GM19240 (cell line): ENCODE data around the gene PIP5KL1.
A peak's percentile ranks its signal among the peaks of the same experiment; 100 is the strongest.

Source experiments
- DNase-seq: peaks from one replicate; pipeline ENCODE4 v3.0.0; 2011; ENCODE audit warnings: low spot score; ENCODE audit not compliant: insufficient read length

The PIP5KL1 gene

DNA sequence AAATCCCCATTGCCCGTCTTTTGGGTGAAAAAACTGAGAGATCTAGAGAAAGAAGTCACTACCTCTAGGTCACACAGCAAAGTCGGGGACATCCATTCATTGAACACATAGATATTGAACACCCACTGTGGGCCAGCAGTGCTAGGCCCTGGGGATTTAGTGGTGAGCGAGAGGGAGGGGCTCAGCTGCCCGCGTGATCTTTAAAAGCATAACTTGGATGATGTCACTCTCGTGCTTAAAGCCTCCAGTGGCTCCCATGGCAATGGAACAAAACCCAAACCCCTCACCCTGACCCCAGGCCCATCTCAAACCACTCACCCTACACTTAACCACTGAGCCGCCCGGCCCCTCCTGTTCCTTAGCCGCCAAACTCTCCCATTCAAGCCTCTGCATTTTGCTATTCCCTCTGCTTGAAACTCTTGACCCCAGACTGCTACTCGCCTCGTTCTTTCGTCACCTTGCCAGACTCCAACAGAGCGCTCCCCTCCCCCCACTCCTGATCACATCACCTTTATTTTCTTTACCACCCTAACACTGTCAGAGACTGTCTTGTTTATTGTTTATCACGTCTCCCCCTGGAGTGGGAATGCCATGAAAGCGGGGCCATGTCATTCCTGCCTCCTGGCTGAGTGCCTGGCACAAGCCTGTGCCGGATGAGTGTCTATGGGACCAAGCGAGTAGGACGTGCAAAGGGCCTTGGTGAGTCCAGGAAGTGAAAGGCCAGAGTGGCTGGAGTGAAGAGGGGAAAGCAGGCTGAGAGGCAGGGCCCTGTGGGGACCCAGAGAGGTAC, 710 bp upstream of the PIP5KL1 start:
- no peak for DNase-seq

DNA sequence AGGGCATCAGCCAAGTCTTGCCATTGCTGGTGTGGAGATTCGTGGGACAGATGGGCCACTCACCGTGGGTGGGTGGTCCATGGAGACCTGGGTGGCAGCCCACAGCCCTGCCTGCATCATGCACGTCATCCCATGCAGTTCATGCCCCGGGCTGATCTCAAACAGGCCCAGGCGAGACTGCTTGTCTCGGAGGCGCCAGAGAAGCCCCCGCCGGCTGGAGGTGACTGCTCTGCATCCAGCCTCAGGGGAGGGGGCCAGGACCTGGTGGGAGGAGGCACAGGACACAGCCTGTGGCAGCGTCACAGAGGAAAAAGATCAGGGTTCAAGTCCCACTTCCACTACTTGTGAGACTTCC, 975 bp downstream of the PIP5KL1 start:
- DNase-seq: no peak

DNA sequence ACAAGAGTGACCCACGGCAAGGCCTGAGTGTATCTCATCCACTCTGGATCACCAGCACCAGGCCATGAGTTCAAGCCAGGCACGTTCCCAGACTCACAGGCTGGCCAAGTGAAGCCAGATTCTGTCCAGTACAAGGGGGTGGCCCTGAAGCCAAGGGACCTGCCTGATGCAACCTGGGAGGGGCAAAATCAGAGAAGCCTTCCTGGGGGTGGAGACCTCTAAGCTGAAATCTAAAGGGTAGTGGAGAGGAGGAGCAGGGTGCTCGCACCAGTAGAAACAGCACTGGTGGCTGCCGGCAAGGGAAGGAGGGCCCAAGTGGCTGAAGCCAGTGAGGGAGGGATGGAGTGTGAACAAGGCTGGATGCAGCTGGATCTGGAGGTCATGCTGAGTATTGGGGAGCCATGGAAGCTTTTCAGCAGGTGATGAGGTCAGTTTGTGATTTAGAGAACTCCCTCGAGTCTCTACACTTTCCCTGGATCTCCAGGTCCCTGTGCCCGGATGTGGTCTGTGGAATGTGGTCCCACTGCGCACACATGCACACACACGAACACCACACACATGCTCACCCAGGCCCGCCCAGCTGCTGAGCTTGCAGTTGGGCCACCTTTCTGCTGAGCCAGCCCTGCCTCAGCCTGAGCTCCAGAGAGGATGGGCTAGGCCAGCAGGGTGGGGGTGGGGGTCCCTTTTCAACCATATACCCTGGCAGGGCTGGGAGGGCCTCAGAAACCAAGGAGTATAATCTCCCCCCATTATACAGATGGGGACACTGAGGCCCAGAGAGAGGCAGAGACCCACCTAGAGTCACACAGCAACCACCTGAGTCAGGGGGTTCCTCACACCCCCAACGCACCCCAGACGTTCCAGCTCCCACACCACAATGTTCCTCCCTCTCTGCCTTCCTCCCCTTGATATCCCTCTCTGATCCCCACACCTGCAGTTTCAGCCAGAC, 1.6 kb downstream of the PIP5KL1 start:
- no peak for DNase-seq

DNA sequence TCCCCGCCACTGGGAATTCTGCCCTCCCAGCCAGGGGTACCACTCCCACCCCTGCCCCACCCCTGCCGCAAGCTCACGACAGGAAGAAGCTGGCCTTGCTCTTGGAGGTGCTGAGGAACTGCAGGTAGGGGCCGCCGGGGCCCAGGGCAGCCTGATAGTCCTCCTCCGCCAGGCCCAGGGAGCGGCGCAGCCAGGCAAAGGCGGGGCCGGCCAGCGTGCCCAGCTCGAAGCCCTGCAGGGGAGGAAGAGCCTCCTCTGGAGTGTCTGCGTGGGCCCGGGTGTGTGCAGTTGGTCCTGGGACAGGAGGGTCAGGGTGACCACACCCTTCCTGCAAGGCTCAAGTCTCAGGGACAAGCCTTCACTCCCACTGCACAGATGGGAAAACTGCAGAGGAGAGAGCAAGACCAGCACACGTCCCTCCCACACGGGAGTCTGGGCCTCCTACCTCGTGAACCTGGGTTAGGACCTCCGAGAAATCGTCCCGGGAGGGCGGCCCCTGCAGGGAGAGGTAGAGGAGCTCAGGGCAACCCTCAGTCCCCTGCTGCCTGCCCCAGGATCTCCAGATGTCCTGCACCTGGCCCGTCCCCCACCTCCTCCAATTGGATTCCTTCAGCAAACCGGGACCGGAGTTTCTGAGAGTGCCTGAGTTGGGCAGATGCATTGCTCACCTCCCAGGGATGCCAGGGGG, 2.4 kb downstream of the PIP5KL1 start:
- no peak for DNase-seq

DNA sequence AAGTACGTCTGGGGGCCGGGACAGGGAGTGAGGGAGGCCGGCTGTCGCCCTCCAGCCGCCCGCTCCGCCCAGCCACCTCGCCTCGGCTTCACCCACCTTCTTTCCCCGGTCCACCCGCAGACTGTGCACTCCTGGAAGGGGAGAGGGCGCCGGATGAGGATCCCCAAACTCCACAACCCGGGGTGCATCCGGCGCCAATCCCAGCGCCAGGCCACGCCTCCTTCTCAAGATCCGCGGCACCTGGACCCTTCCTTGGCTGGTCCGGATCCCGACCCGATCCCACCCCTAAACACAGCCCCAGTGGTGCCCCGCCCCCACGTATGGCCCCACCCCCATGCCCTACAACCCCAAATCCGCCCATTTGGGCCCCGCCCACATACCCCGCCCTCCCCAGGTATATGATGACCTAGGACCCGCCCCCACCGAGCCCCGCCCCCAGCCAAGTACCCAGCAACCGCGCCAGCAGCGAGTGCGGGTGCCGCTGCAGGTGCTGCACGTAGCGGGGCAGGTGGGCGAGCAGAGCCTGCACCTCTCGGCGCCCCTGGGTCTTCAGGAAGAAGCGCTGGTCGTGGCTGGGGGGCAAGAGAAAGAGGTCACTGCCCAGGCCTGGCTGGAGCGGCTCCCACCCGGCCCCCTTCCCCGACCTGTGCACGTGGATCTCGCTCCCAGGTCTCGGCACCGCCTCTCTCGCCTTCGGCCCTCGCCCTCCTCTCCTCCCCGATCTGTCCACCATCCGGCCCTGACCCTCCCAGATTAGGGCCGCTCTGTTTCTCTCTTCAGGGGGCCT, 3.2 kb downstream of the PIP5KL1 start:
- no peak for DNase-seq

DNA sequence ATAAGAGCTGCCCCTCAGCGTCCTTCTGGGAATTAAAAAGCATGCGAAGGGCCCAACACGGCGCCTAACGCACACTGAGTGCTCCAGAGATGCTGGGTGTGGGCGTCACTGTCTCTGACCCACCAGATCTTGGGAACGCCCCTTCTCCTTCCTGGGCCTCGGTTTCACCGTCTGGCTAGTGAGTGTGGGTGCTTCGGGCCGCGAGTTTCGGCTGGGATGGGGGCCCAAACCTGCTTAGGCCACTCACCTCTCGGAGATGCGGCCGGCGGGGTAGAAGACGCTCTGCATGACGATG, 3.7 kb downstream of the PIP5KL1 start:
- no peak for DNase-seq

DNA sequence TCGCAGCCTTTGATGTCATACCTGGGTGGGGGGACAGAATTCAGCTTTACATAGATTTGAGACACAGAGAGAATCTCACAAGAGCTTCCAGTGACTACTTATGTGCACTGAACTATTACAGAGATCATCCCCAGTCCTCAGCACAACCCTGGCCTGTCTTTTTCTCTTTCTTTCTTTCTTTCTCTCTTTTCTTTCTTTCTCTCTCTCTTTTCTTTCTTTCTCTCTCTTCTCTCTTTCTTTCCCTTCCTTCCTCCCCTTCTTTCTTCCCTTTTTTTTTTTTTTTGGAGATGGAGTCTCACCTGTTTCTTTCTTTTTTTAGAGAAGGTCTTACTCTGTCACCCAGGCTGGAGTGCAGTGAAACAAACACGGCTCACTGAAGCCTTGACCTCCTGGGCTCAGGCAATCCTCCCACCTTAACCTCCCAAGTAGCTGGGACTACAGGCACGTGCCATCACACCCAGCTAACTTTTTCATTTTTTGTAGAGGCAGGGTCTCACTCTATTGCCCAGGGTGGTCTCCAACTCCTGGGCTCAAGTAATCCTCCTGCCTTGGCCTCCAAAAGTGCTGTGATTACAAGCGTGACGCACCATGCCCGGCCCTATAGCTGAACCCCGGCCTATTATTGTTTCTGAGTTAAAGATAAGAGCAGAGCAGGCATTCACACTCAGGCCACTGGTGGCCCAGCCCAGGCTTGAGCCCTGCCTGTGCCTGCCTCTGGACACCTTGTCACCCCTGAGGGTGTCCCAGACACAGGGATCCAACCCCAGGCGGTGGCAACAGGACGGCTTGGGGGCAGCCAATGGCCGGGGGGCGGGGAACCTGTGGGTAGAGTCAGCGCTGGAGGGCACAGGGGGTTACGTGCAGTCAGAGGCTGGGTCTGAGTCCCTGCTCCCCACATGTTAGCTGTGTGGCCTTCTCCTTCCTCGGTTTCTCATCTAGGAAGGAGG, 4.3 kb downstream of the PIP5KL1 start:
- DNase-seq: no peak

DNA sequence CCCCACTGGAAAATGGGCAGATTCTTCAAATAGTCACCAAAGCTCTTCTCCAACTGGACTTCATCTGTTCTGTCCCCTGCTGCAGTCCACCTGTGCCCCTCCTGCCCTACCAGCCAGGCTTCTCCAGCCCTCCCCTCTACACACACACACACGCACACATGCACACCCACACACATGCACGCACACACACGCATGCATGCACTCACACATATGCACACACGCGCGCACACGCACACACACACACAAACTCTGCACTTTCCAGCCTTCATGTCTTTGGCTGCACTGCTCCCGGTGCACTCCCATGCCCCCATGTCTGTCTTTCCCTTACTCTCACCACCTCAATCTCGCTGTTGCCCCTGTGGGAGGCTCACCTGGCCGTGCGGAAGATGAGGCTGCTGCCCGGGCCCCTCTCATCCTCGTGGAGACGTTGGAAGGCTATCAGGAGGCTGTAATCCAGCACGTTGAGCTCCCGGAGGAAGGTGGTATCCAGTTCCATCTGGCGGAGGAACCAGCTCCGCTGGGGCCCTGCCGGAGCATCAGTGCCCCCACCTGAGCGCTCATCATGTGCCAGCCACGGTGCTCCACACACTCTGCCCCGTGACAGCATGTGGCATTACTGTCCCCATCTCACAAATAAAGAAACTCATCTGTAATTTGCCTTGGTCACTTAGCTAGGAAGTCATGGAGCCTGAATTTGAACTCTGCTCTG, 5.7 kb downstream of the PIP5KL1 start:
- no peak for DNase-seq

DNA sequence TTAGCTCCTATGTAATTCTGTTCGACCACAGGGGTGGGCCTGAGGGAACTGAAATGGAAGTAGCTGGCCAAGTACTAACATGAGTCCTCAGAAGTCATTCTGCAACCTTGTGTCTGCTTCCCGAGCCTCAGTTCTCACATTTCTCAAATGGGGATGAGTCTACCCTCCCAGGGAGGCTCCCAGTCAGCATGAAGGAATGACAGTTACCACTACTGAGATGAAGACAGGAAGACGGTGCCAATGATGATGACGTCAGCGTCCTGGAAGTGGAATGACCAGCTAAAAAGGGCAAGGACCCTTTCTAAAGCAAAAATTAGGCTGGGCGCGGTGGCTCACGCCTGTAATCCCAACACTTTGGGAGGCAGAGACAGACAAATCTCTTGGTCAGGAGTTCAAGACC, 6.8 kb downstream of the PIP5KL1 start:
- no peak for DNase-seq

DNA sequence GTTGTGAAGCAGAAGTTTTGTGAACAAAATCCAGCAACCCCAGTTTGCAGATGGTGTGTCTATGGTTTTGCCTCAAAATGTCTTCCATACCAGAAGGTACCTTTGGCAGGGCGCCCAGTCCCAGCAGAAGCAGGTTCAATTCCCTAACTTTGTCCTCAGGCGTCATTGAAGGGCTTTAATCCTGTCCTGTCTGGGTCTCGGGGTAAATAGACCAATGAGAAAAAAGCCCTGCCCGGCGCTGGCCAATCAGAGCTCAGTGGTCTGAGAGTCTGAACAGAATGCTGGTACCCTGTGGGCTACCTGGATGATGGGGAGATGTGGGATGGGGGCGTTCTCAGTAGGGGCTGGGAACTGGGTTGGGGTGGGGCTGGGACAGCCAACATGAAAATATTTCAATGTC, 7.5 kb downstream of the PIP5KL1 start:
- no peak for DNase-seq

DNA sequence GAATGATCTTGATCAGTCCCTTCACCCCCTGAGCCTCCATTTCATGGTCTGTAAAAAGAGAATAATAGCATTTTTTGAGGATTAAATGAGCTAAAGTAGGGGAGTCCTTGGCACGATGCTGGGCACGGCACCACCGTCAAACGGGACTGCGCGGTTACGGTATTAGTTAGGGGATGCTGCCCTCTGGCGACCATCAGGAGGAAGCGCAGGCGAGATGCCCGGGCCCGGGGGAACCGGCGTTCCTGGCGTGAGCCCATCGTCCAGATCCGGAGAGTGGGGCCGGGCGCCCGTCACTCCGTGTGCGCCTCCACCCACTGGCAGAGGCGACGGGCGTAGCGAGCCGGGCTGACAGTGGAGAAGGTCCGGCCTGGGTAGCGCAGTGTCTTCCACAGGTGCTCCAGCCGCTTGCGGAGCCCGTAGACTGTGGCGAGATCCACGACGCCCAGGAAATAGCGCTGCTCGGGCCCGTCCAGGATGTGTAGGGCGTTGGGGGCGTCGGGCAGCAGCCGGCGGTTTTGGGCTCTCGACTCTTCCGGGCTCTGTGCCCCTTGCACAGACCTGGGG, 8.9 kb downstream of the PIP5KL1 start:
- peak; percentile 75 for DNase-seq

DNA sequence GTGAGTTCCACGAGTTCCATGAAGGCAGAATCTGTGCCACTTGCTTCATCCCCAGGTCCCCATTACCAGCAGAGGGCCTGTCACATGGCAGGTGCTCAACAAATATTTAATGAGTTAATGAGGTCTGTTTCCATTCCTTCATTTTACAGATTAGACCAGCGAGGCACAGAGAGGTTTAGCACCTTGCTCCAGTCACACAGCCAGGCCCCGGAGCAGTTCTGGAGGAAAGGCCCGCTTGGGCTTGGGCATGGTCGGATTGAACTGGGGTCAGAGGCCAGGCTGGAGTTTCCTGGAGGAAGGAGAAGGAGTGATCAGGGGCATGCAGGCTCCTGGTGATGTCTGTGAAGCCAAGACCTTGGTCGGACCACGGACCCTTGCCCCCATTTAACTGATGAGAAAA, 9.8 kb downstream of the PIP5KL1 start:
- no peak for DNase-seq

DNA sequence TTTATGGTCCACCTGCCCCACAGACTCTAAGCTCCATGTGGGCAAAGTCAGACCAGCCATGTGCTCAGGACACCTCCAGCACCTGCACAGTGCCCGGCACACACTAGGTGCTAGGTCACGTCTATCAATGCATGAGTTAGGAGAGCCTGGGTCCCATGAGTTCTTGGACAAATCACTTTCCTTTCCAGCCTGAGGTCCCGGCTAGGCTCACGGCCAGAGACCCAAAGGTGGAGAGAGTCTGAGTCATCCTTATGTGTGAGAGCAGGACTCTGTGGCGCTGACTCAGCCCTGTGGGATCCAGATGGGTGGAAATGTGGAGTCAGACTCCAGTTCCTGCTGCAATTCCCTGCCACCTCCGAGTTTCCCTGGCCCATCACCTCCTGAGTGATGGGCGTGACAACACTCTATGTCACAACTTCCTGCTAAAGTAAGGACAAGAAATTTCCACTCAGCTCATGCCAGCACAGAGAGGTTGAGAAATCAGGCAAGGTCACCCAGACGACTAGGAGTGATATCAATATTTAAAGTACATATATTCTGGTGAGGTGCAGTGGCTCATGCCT, 11.2 kb downstream of the PIP5KL1 start:
- DNase-seq: no peak

DNA sequence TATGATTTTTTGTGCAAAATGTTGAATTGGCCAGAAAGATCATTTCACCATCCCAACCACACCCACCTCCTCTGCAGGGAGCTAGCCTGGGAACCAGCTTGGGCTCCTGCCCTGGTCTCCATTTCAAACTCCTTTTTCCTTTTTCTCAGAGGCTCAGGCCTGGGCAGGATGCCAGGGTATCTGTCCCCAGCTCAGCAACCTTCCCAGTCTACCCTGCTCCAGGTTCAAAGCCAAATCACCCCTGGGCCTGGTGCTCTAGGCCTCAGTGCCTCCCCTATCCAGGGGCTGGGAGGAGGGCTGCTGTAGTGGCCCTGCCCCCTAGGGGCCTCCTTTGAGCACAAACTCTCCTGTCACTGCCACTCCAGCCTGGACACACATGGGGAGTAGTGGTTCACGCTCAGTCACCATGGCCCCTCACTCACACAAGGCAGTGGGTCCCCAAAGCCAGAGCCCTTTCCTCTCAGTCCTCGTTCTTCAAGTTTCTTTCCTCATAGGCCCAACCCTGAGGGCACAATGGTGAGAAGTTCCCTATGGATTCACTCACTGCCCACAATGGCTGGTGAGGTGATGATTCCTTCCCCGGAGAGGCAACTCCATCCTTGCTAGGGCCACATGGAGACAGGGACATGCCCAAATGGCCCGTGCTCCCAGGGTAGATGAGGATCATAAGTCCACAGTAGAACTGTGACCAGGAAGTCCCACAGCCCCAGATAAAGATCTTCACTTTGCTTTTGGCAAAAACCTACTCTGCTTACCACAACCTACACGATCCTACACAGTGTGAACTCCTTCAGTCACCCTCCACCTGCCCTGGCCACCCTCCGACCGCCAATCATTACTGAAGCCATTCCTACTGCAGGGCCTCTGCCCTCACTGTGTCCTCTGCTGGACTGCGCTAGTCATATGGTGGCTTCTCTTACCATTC, 12.1 kb downstream of the PIP5KL1 start:
- no peak for DNase-seq

DNA sequence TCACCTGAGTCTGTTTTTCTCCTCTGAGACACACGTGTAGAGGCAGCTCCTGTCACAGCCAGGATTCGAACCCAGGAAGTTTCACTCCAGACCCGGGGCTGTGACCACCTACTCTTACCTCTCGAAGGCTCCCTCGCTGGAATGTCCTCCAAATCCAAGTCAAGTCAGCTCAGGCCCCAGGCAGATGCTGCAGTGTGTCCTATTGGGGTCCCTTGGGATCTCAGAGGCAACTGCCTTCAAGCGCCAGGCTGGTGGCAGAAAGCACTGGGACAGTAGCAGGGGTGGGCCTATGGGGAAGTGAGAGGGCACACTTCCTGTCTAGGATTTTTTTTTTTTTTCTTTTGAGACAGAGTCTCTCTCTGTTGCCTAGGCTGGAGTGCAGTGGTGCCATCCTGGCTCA, 13.0 kb downstream of the PIP5KL1 start:
- no peak for DNase-seq

DNA sequence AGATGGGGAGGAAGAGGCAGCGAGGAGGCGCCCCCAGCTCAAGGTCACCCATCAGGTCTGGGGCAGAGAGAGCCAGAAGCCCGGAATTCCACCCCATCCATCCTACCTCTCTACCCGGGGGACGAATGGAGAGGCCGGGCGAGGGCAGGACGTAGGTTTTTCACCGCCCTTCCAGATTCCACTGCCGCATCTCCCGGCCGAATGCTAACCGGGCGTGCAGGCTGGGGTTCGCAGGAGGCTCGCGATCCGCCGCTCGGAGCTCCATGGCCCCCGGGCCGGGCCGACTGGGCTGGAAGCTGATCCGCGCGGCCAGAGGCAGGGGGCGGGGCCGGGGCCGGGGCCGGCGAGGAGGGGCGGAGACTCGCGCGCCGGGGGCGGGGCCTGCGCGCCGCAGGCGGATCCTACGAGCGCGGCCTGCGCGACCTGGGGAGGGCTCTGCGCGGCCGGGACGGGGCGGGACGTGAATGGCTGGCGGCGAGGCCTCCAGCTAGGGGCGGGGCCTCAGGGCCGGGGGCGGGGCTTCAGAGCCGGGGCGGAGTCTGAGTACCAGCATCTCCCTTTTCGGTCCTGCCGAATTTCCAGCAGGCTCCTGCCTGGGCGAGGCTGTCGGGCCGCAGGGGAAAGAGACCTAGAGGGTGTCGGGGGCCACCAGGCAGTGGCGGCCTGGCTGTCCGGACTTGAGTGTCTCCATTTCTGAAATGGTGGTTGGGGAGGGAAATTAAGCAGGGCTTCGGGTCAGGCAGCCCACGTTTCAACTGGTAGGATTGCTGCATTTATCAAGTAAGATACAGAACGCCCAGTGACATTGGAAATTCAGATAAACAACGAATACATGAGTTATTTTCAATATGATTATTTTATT, 13.6 kb downstream of the PIP5KL1 start, which contains the start of gene ST6GALNAC4:
ST6GALNAC4 (minus strand) TSS at position 322 of the 862 bp plus-strand sequence. CDS start 622 bp downstream, outside the sequence.
- DNase-seq: peak; percentile 86
